Measurements from ENCODE around the gene L1CAM.
"Not testable (repeated sequence)": the region's sequence is repeated elsewhere in the genome, so short reads cannot be mapped to it uniquely, and the experiment has no call there.

DNA sequence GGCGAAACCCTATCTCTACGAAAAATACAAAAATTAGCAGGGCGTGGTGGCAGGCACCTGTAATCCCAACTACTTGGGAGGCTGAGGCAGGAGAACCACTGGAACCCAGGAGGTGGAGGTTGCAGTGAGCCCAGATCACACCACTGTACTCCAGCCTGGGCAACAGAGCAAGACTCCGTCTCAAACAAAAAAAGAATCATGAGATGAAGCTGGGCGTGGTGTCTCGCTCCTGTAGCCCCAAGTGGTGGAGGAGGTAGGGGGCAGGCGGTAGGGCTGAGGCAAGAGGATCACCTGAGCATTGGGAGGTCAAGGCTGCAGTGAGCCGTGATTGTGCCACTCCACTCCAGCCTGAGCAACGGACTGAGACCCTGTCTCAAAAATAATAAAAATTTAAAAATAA is 67.9 kb downstream of the L1CAM start:
- TF ChIP-seq, protein P1, sequence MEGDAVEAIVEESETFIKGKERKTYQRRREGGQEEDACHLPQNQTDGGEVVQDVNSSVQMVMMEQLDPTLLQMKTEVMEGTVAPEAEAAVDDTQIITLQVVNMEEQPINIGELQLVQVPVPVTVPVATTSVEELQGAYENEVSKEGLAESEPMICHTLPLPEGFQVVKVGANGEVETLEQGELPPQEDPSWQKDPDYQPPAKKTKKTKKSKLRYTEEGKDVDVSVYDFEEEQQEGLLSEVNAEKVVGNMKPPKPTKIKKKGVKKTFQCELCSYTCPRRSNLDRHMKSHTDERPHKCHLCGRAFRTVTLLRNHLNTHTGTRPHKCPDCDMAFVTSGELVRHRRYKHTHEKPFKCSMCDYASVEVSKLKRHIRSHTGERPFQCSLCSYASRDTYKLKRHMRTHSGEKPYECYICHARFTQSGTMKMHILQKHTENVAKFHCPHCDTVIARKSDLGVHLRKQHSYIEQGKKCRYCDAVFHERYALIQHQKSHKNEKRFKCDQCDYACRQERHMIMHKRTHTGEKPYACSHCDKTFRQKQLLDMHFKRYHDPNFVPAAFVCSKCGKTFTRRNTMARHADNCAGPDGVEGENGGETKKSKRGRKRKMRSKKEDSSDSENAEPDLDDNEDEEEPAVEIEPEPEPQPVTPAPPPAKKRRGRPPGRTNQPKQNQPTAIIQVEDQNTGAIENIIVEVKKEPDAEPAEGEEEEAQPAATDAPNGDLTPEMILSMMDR (IDR thresholded peaks at IDR 0.05): not testable (repeated sequence)
- TF ChIP-seq, protein P2, sequence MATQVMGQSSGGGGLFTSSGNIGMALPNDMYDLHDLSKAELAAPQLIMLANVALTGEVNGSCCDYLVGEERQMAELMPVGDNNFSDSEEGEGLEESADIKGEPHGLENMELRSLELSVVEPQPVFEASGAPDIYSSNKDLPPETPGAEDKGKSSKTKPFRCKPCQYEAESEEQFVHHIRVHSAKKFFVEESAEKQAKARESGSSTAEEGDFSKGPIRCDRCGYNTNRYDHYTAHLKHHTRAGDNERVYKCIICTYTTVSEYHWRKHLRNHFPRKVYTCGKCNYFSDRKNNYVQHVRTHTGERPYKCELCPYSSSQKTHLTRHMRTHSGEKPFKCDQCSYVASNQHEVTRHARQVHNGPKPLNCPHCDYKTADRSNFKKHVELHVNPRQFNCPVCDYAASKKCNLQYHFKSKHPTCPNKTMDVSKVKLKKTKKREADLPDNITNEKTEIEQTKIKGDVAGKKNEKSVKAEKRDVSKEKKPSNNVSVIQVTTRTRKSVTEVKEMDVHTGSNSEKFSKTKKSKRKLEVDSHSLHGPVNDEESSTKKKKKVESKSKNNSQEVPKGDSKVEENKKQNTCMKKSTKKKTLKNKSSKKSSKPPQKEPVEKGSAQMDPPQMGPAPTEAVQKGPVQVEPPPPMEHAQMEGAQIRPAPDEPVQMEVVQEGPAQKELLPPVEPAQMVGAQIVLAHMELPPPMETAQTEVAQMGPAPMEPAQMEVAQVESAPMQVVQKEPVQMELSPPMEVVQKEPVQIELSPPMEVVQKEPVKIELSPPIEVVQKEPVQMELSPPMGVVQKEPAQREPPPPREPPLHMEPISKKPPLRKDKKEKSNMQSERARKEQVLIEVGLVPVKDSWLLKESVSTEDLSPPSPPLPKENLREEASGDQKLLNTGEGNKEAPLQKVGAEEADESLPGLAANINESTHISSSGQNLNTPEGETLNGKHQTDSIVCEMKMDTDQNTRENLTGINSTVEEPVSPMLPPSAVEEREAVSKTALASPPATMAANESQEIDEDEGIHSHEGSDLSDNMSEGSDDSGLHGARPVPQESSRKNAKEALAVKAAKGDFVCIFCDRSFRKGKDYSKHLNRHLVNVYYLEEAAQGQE (IDR thresholded peaks at IDR 0.05; ENCODE audit: insufficient read depth in 1 of 2, low read depth in 2 of 2, low read length in 1 of 2): not testable (repeated sequence)
- not testable (repeated sequence) for TF ChIP-seq POLR2AphosphoS5, TCF7L2 (IDR thresholded peaks at IDR 0.05; ENCODE audit: low read depth, low read length)

Data from Panc1 (cell line).